Osteoblast (primary cell): ENCODE data around the gene IQSEC2. TPM values are rescaled to one million over a fixed set of nuclear protein-coding genes. Genes with fewer than 3 reads are reported as not detected.

Experiments used
- DNase-seq: peaks from one replicate; pipeline ENCODE4 v3.0.0; 2011; ENCODE audit warnings: low spot score, mixed read lengths; ENCODE audit not compliant: insufficient read length; ENCODE audit errors: missing footprints
- H2AFZ ChIP-seq: 2 replicates; pipeline ENCODE4 v1.6.0; 2011; ENCODE audit warnings: mild to moderate bottlenecking, low read length
- H3K27ac ChIP-seq: 2 replicates; pipeline ENCODE4 v1.5.1; 2011; ENCODE audit warnings: mild to moderate bottlenecking, low read depth, low read length, moderate library complexity
- H3K27me3 ChIP-seq: 2 replicates; pipeline ENCODE4 v1.6.0; 2012; ENCODE audit warnings: mild to moderate bottlenecking, control low read depth, inconsistent platforms, low read length, moderate library complexity; ENCODE audit not compliant: insufficient read depth
- H3K36me3 ChIP-seq: 2 replicates; pipeline ENCODE4 v1.5.1; 2011; ENCODE audit warnings: mild to moderate bottlenecking, low read length, control low read depth, moderate library complexity; ENCODE audit not compliant: insufficient read depth
- H3K4me1 ChIP-seq: 2 replicates; pipeline ENCODE4 v1.5.1; 2011; ENCODE audit warnings: mild to moderate bottlenecking, low read length, control low read depth, moderate library complexity; ENCODE audit not compliant: insufficient read depth
- H3K4me2 ChIP-seq: 2 replicates; pipeline ENCODE4 v1.6.0; 2011; ENCODE audit warnings: mild to moderate bottlenecking, low read length; ENCODE audit not compliant: insufficient read depth
- H3K4me3 ChIP-seq: fragments of 200-600 bp; sonication (generic); 3 replicates; pipeline ENCODE4 v1.5.1; 2012; ENCODE audit warnings: mild to moderate bottlenecking, low read length, inconsistent platforms; ENCODE audit not compliant: insufficient read depth
- H3K79me2 ChIP-seq: 2 replicates; pipeline ENCODE4 v1.6.0; 2012; ENCODE audit warnings: mild to moderate bottlenecking, low read length, control low read depth, inconsistent platforms; ENCODE audit not compliant: insufficient read depth
- H3K9me3 ChIP-seq: 2 replicates; pipeline ENCODE4 v1.5.1; 2011; ENCODE audit warnings: low read depth, low read length, control low read depth
- H4K20me1 ChIP-seq: 2 replicates; pipeline ENCODE4 v1.6.0; 2012; ENCODE audit warnings: mild to moderate bottlenecking, low read length, control low read depth; ENCODE audit not compliant: insufficient read depth
- total RNA-seq: library from RNA; depleted of rRNA; stranded (reverse); fragments of >200 nt; gene quantifications from 2 replicates; pipeline ENCODE4 v1.2.3, GENCODE V29; 2012
- TF ChIP-seq, protein P1 (sequence below): IDR thresholded peaks from 2 replicates; pipeline ENCODE4 v1.5.1; 2011; ENCODE audit warnings: mild to moderate bottlenecking, low read depth, low read length, moderate library complexity; ENCODE audit errors: extremely low read depth

IQSEC2 gene
- total RNA-seq, 1 donor = 10.1 TPM

DNA sequence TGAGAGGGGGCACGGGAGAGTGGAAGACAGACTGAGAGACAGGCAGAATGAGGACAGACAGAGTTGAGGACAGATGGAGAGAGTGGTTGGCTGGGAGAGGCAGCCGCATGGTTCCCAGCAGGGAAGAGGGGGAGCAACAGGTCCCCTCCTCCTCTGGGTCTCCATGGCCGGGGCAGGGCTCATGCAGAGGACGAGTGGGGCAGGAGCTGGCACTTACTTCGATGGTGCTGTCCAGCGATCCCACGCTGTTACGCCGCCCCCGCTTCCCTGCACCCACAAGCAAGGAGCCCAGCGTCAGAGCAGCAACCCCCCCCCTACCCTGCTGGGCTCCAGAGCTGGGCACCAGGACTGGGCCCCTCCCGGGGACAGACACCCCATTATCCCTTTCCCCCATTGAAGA is 45.8 kb downstream of the IQSEC2 start:
- H3K27ac ChIP-seq = no peak overlapping the region
- H3K4me1 ChIP-seq = no peaks in the 10 kb centered on the region
- no peaks in the 10 kb centered on the region for H4K20me1 ChIP-seq
- no peak overlapping the region for H3K4me2 ChIP-seq
- DNase-seq = no peak
- H3K27me3 ChIP-seq = peaks cover 14% of the 10 kb centered on the region
- H3K79me2 ChIP-seq = no peaks in the 10 kb centered on the region
- no peak overlapping the region for H2AFZ ChIP-seq
- TF ChIP-seq, protein P1, sequence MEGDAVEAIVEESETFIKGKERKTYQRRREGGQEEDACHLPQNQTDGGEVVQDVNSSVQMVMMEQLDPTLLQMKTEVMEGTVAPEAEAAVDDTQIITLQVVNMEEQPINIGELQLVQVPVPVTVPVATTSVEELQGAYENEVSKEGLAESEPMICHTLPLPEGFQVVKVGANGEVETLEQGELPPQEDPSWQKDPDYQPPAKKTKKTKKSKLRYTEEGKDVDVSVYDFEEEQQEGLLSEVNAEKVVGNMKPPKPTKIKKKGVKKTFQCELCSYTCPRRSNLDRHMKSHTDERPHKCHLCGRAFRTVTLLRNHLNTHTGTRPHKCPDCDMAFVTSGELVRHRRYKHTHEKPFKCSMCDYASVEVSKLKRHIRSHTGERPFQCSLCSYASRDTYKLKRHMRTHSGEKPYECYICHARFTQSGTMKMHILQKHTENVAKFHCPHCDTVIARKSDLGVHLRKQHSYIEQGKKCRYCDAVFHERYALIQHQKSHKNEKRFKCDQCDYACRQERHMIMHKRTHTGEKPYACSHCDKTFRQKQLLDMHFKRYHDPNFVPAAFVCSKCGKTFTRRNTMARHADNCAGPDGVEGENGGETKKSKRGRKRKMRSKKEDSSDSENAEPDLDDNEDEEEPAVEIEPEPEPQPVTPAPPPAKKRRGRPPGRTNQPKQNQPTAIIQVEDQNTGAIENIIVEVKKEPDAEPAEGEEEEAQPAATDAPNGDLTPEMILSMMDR = no peak
- H3K9me3 ChIP-seq = no peaks in the 10 kb centered on the region
- H3K4me3 ChIP-seq = no peak overlapping the region
- peaks cover 9% of the 10 kb centered on the region for H3K36me3 ChIP-seq

- no peak overlapping the region for H2AFZ ChIP-seq
- no peak overlapping the region for H3K4me2 ChIP-seq
- peaks cover 9% of the 10 kb centered on the region for H3K36me3 ChIP-seq
- no peaks in the 10 kb centered on the region for H3K4me1 ChIP-seq
- H3K9me3 ChIP-seq = no peaks in the 10 kb centered on the region
- DNase-seq = no peak
- TF ChIP-seq, protein P1 = no peak
- no peaks in the 10 kb centered on the region for H3K79me2 ChIP-seq
- H3K4me3 ChIP-seq = no peak overlapping the region
- no peaks in the 10 kb centered on the region for H4K20me1 ChIP-seq
- peaks cover 14% of the 10 kb centered on the region for H3K27me3 ChIP-seq
- no peak overlapping the region for H3K27ac ChIP-seq
Observed at GRCh38 chrX:53234484-53234883, 46.9 kb downstream of the IQSEC2 start.

DNA sequence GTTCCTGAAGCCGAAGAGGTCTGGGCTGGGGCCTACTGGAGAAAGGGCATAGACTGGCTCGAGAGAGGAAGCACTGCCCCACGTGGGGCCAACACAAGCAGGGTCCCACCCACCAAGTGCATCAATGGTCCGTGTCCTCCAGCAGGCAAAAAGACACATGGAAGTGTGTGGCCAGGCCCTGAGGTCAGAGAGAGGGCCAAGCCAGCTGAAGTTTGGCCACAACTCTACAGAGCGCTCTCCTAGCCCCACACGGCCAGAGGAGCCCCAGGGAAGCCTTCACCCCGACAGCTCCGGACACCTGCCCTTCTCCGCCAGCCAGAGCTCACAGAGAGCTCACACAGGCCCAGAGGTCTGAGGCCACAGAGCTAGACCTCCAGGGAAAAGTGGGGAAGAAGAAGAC is 47.8 kb downstream of the IQSEC2 start:
- TF ChIP-seq, protein P1 = no peak
- no peak for DNase-seq
- H4K20me1 ChIP-seq = no peaks in the 10 kb centered on the region
- H3K4me2 ChIP-seq = no peak overlapping the region
- no peaks in the 10 kb centered on the region for H3K79me2 ChIP-seq
- H3K4me3 ChIP-seq = no peak overlapping the region
- no peaks in the 10 kb centered on the region for H3K9me3 ChIP-seq
- no peak overlapping the region for H3K27ac ChIP-seq
- peaks cover 14% of the 10 kb centered on the region for H3K27me3 ChIP-seq
- peaks cover 4% of the 10 kb centered on the region for H3K36me3 ChIP-seq
- H3K4me1 ChIP-seq = no peaks in the 10 kb centered on the region
- no peak overlapping the region for H2AFZ ChIP-seq

DNA sequence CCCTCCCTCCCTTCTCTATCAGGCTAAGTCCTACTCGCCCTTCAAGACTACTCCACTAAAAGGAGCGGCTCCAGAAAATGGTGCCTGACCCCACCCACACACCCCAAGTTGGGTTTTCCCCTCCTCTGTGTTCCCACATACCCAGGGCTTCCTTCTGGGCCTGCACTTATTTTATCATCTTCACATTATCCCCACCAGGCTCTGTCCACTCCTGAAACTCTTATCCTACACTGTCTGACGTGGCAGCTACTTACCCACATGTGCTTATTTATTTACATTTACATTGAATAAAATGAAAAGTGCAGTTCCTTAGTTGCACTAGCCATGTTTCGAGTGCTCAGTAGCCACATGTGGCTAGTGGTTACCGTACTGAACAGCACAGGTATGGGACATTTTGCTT is 51.3 kb downstream of the IQSEC2 start:
- Histone ChIP-seq H2AFZ (no peak overlapping the region), H3K4me2 (no peak overlapping the region), H3K79me2 (no peaks in the 10 kb centered on the region), H4K20me1 (no peaks in the 10 kb centered on the region), H3K27me3 (peaks cover 16% of the 10 kb centered on the region), H3K27ac (no peak overlapping the region), H3K4me3 (no peak overlapping the region), H3K4me1 (peaks cover 4% of the 10 kb centered on the region), H3K36me3 (peaks cover 4% of the 10 kb centered on the region), H3K9me3 (no peaks in the 10 kb centered on the region)
- TF ChIP-seq, protein P1 = no peak
- no peak for DNase-seq
